CD1c-positive myeloid dendritic cell (primary cell): ENCODE data around the gene MRTFB.

Source experiments
- DNase-seq: peaks from one replicate; pipeline ENCODE4 v3.0.0-alpha.2; 2016; ENCODE audit errors: extremely low spot score

The MRTFB gene

GRCh38 chr16:14062261-14062660 lies 8.9 kb upstream of the MRTFB start:
- no peak for DNase-seq

- DNase-seq = no peak
Observed at GRCh38 chr16:14063618-14064581, 7.2 kb upstream of the MRTFB start.

- no peak for DNase-seq
Observed at GRCh38 chr16:14069818-14070217, 1.3 kb upstream of the MRTFB start.

- no peak for DNase-seq
Observed at GRCh38 chr16:14070555-14070876, 603 bp upstream of the MRTFB start.

- no peak for DNase-seq
Observed at GRCh38 chr16:14071576-14072271, 605 bp downstream of the MRTFB start.

GRCh38 chr16:14072360-14072759 lies 1.2 kb downstream of the MRTFB start:
- no peak for DNase-seq

- DNase-seq = no peak
Observed at GRCh38 chr16:14074544-14074943, 3.4 kb downstream of the MRTFB start.

- no peak for DNase-seq
Observed at GRCh38 chr16:14077918-14078317, 6.8 kb downstream of the MRTFB start.

- DNase-seq = no peak
Observed at GRCh38 chr16:14086477-14086876, 15.4 kb downstream of the MRTFB start.

- DNase-seq = no peak
Observed at GRCh38 chr16:14087181-14087580, 16.1 kb downstream of the MRTFB start.

GRCh38 chr16:14087590-14088154 lies 16.6 kb downstream of the MRTFB start:
- no peak for DNase-seq

GRCh38 chr16:14088155-14088753 lies 17.1 kb downstream of the MRTFB start:
- DNase-seq = no peak

- no peak for DNase-seq
Observed at GRCh38 chr16:14089283-14089823, 18.2 kb downstream of the MRTFB start.

GRCh38 chr16:14092561-14092960 lies 21.4 kb downstream of the MRTFB start:
- no peak for DNase-seq

GRCh38 chr16:14095883-14096551 lies 24.9 kb downstream of the MRTFB start:
- DNase-seq = no peak

- DNase-seq = no peak
Observed at GRCh38 chr16:14097182-14097959, 26.3 kb downstream of the MRTFB start.

GRCh38 chr16:14098081-14098480 lies 27.0 kb downstream of the MRTFB start:
- no peak for DNase-seq

- DNase-seq = no peak
Observed at GRCh38 chr16:14100825-14101224, 29.7 kb downstream of the MRTFB start.

- no peak for DNase-seq
Observed at GRCh38 chr16:14101415-14101814, 30.3 kb downstream of the MRTFB start.

GRCh38 chr16:14102925-14103720 lies 32.0 kb downstream of the MRTFB start:
- no peak for DNase-seq
